B cell (primary cell): ENCODE data around the gene PRKCQ. TPM values are rescaled to one million over a fixed set of nuclear protein-coding genes. Genes with fewer than 3 reads are reported as not detected.

Experiments
- ATAC-seq: fragments of 200-7000 bp; cut with Tn5 transposase; one replicate; pipeline ENCODE4 v1.10.0; 2021; ENCODE audit warnings: low read depth, mild to moderate bottlenecking, moderate number of reproducible peaks, moderate library complexity
- CTCF ChIA-PET: fragments of 350-600 bp; sonication (Branson Sonifier 250); formaldehyde crosslinking; loops from one replicate; lab custom pipeline; 2021; ENCODE audit warnings: antibody characterized with exemption, inconsistent platforms; lab: Charles Lee
- POLR2A ChIA-PET: fragments of 350-600 bp; sonication (Branson Sonifier 250); formaldehyde crosslinking; loops from one replicate; lab custom pipeline; 2021; ENCODE audit warnings: antibody characterized with exemption; lab: Charles Lee
- DNase-seq: peaks from one replicate; pipeline ENCODE4 v3.0.0; 2013
- H2AFZ ChIP-seq: 2 replicates; pipeline ENCODE4 v1.6.1; 2012; ENCODE audit warnings: mild to moderate bottlenecking, low read depth, low read length; ENCODE audit not compliant: insufficient read depth, poor library complexity, severe bottlenecking
- H3K27ac ChIP-seq, 2 donors: 1 replicate in 1 of 2; 2 replicates in 1 of 2; pipeline ENCODE4 v1.5.1; 2012 to 2013; ENCODE audit warnings: low read length in 2 of 2, mild to moderate bottlenecking in 2 of 2, moderate library complexity in 1 of 2
- H3K27me3 ChIP-seq, 4 experiments: fragments of 200-600 bp in 1 of 4; sonication (generic) in 1 of 4; replicated peaks in 1 of 4; 1 replicate in 2 of 4; 2 replicates in 2 of 4; pipeline versions ENCODE4 v1.6.1 to v1.7.0; 2013 to 2016; ENCODE audit warnings: low read length in 3 of 4, mild to moderate bottlenecking in 2 of 4, mixed read lengths in 1 of 4, moderate library complexity in 1 of 4; ENCODE audit not compliant: insufficient read depth in 4 of 4, control insufficient read depth in 3 of 4; ENCODE audit errors: control extremely low read depth in 1 of 4
- H3K36me3 ChIP-seq, 2 experiments: replicated peaks in 1 of 2; 1 replicate in 1 of 2; 2 replicates in 1 of 2; pipeline versions ENCODE4 v1.6.1 to v1.7.1; 2013; ENCODE audit warnings: low read length in 1 of 2; ENCODE audit not compliant: insufficient read depth in 2 of 2, control insufficient read depth in 1 of 2; ENCODE audit errors: control extremely low read depth in 1 of 2, extremely low read depth in 1 of 2
- H3K4me1 ChIP-seq, 2 donors: fragments of 200-600 bp in 1 of 2; sonication (generic) in 1 of 2; 1 replicate in 1 of 2; 2 replicates in 1 of 2; pipeline versions ENCODE4 v1.5.1 to v1.6.1; 2013 to 2017; ENCODE audit warnings: low read length in 2 of 2; ENCODE audit not compliant: control insufficient read depth in 2 of 2, insufficient read depth in 2 of 2
- H3K4me2 ChIP-seq: replicated peaks from 2 replicates; pipeline ENCODE3; 2012; ENCODE audit warnings: mild to moderate bottlenecking, low read depth, low read length; ENCODE audit not compliant: poor library complexity, severe bottlenecking
- H3K4me3 ChIP-seq, 5 experiments: fragments of 200-600 bp in 1 of 5; sonication (generic) in 1 of 5; 1 replicate in 3 of 5; 2 replicates in 2 of 5; pipeline versions ENCODE4 v1.5.1 to v1.7.0; 2011 to 2016; ENCODE audit warnings: low read length in 4 of 5, mild to moderate bottlenecking in 4 of 5, low read depth in 2 of 5, control low read depth in 1 of 5, moderate library complexity in 1 of 5; ENCODE audit not compliant: insufficient read depth in 1 of 5; ENCODE audit errors: control extremely low read depth in 1 of 5, extremely low read depth in 1 of 5
- H3K79me2 ChIP-seq: fragments of 200-600 bp; sonication (generic); one replicate; pipeline ENCODE4 v1.6.0; 2016; ENCODE audit warnings: low read length; ENCODE audit not compliant: control insufficient read depth, insufficient read depth
- H3K9ac ChIP-seq: fragments of 200-600 bp; sonication (generic); 2 replicates; pipeline ENCODE4 v1.6.1; 2017; ENCODE audit warnings: mild to moderate bottlenecking, low read length, moderate library complexity
- H3K9me3 ChIP-seq, 3 donors: one replicate each; pipeline versions ENCODE4 v1.6.1 to v1.7.1; 2013; ENCODE audit warnings: low read length in 2 of 3; ENCODE audit not compliant: control insufficient read depth in 2 of 3, insufficient read depth in 1 of 3; ENCODE audit errors: control extremely low read depth in 1 of 3
- H4K20me1 ChIP-seq: 2 replicates; pipeline ENCODE4 v1.6.0; 2012; ENCODE audit warnings: mild to moderate bottlenecking, low read length; ENCODE audit not compliant: insufficient read depth, control insufficient read depth, poor library complexity, severe bottlenecking
- H3K27ac Mint-ChIP-seq: one replicate; pipeline ENCODE4 v1.8.0; 2021; ENCODE audit warnings: mixed read lengths
- H3K27me3 Mint-ChIP-seq: one replicate; pipeline ENCODE4 v1.8.0; 2021; ENCODE audit warnings: mixed read lengths
- H3K4me1 Mint-ChIP-seq: one replicate; pipeline ENCODE4 v1.8.0; 2021; ENCODE audit warnings: mixed read lengths
- H3K4me3 Mint-ChIP-seq: one replicate; pipeline ENCODE4 v1.8.0; 2021; ENCODE audit warnings: mixed read lengths
- H3K9me3 Mint-ChIP-seq: one replicate; pipeline ENCODE4 v1.8.0; 2022; ENCODE audit warnings: mixed read lengths; ENCODE audit not compliant: insufficient read depth
- EZH2 ChIP-seq: IDR thresholded peaks from 2 replicates; pipeline ENCODE4 v1.6.1; 2012; ENCODE audit warnings: borderline replicate concordance, low read depth, mild to moderate bottlenecking, moderate library complexity, low read length; ENCODE audit not compliant: insufficient read depth, poor library complexity, severe bottlenecking
- WGBS: methylation state at CpG from one replicate; pipeline ENCODE4 v1.1.5; 2013; ENCODE audit warnings: missing lambda C conversion rate; ENCODE audit not compliant: insufficient coverage; 5-methylcytosine and 5-hydroxymethylcytosine counted together
- intact Hi-C: fragments of 100-400 bp; cut with micrococcal nuclease; formaldehyde crosslinking; loops from one replicate; pipeline ENCODE4 v1.10.0; 2022
- polyA plus RNA-seq: library from polyadenylated mRNA; depleted of rRNA; stranded (reverse); fragments of >200 nt; gene quantifications from 2 replicates; pipeline ENCODE4 v1.2.3, GENCODE V29; 2012
- total RNA-seq, 2 donors: library from RNA; stranded (reverse); fragments of 120-200 nt in 1 of 2; gene quantifications; 1 replicate in 1 of 2; 2 replicates in 1 of 2; pipeline versions ENCODE4 v1.2.3 to v1.2.4, GENCODE V29; 2013 to 2022
- TF ChIP-seq, protein P1 (sequence below): fragments of 200-600 bp; IDR thresholded peaks from one replicate; pipeline ENCODE4 v1.8.0; 2022; ENCODE audit warnings: antibody characterized with exemption, mild to moderate bottlenecking

PRKCQ gene
- total and polyA plus RNA-seq, 2 donors (not counting 1 experiment from before 2014, with no cell fraction given) = 0.15 to 0.16 TPM

GRCh38 chr10:6431861-6432260 lies 148.2 kb downstream of the PRKCQ start:
- H3K79me2 ChIP-seq = no peaks in the 10 kb centered on the region
- H3K27ac Mint-ChIP-seq = no peak overlapping the region
- ChIA-PET POLR2A (no interaction called here), CTCF (no interaction called here)
- H3K4me3 ChIP-seq = no peak overlapping the region
- no peak for DNase-seq
- no peaks in the 10 kb centered on the region for H3K9me3 ChIP-seq
- no peaks in the 10 kb centered on the region for H4K20me1 ChIP-seq
- no peaks in the 10 kb centered on the region for H3K4me1 ChIP-seq
- H3K9ac ChIP-seq = no peak overlapping the region
- H3K27me3 Mint-ChIP-seq = peaks cover 7% of the 10 kb centered on the region
- no peaks in the 10 kb centered on the region for H3K4me1 Mint-ChIP-seq
- no peaks in the 10 kb centered on the region for H3K27me3 ChIP-seq
- no peak overlapping the region for H3K27ac ChIP-seq
- H3K36me3 ChIP-seq = no peaks in the 10 kb centered on the region
- intact Hi-C loops = no loop called here
- WGBS = no CpG with 5 or more reads among the region's 4 CpGs
- H2AFZ ChIP-seq = no peak overlapping the region
- H3K4me3 Mint-ChIP-seq = no peak overlapping the region
- TF ChIP-seq, protein P1, sequence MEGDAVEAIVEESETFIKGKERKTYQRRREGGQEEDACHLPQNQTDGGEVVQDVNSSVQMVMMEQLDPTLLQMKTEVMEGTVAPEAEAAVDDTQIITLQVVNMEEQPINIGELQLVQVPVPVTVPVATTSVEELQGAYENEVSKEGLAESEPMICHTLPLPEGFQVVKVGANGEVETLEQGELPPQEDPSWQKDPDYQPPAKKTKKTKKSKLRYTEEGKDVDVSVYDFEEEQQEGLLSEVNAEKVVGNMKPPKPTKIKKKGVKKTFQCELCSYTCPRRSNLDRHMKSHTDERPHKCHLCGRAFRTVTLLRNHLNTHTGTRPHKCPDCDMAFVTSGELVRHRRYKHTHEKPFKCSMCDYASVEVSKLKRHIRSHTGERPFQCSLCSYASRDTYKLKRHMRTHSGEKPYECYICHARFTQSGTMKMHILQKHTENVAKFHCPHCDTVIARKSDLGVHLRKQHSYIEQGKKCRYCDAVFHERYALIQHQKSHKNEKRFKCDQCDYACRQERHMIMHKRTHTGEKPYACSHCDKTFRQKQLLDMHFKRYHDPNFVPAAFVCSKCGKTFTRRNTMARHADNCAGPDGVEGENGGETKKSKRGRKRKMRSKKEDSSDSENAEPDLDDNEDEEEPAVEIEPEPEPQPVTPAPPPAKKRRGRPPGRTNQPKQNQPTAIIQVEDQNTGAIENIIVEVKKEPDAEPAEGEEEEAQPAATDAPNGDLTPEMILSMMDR = no peak
- no peak for TF ChIP-seq EZH2
- H3K9me3 Mint-ChIP-seq = no peaks in the 10 kb centered on the region
- ATAC-seq = no peak
- no peak overlapping the region for H3K4me2 ChIP-seq

- H3K4me2 ChIP-seq = no peak overlapping the region
- TF ChIP-seq, protein P1 = no peak
- TF ChIP-seq EZH2 = no peak
- H3K9me3 Mint-ChIP-seq = no peaks in the 10 kb centered on the region
- H3K4me3 ChIP-seq = no peak overlapping the region
- POLR2A ChIA-PET = no interaction called here
- H2AFZ ChIP-seq = no peak overlapping the region
- no peak for ATAC-seq
- peaks cover 7% of the 10 kb centered on the region for H3K27me3 Mint-ChIP-seq
- no peak overlapping the region for H3K27ac Mint-ChIP-seq
- WGBS = 95% methylated on average over 11 of the region's 11 CpGs
- intact Hi-C loops = no loop called here
- no peak overlapping the region for H3K27ac ChIP-seq
- H3K4me3 Mint-ChIP-seq = no peak overlapping the region
- no peaks in the 10 kb centered on the region for H4K20me1 ChIP-seq
- no peaks in the 10 kb centered on the region for H3K4me1 Mint-ChIP-seq
- H3K27me3 ChIP-seq = no peaks in the 10 kb centered on the region
- H3K9ac ChIP-seq = no peak overlapping the region
- CTCF ChIA-PET = no interaction called here
- H3K9me3 ChIP-seq = no peaks in the 10 kb centered on the region
- H3K79me2 ChIP-seq = no peaks in the 10 kb centered on the region
- no peak for DNase-seq
- H3K4me1 ChIP-seq = no peaks in the 10 kb centered on the region
- H3K36me3 ChIP-seq = no peaks in the 10 kb centered on the region
Measured at GRCh38 chr10:6431186-6431585, 148.9 kb downstream of the PRKCQ start.
